Activated effector memory CD4-positive, alpha-beta T cell treated with anti-CD3 and anti-CD28 coated beads, Interleukin-2, amount 50 U/mL, for 16 hours (primary cell): ENCODE results near the gene MAEA.
A peak's percentile ranks its signal among the peaks of the same experiment; 100 is the strongest.
"Not testable (repeated sequence)": the region's sequence is repeated elsewhere in the genome, so short reads cannot be mapped to it uniquely, and the experiment has no call there.

Source experiments
- DNase-seq: peaks from one replicate; pipeline ENCODE4 v3.0.0-alpha.2; 2020

Gene MAEA

GRCh38 chr4:1321946-1322650 lies 32.4 kb downstream of the MAEA start:
- DNase-seq, result no peak

- no peak for DNase-seq
Measured at GRCh38 chr4:1323280-1323634, 33.6 kb downstream of the MAEA start.

GRCh38 chr4:1323635-1324442 lies 34.1 kb downstream of the MAEA start:
- DNase-seq, result peak; percentile 21

GRCh38 chr4:1324443-1325175 lies 34.9 kb downstream of the MAEA start:
- peak; percentile 28 for DNase-seq

GRCh38 chr4:1325176-1325480 lies 35.4 kb downstream of the MAEA start:
- DNase-seq, result no peak

GRCh38 chr4:1325681-1326635 lies 36.3 kb downstream of the MAEA start:
- DNase-seq, result peak; percentile 60

- DNase-seq, result peak; percentile 59
Measured at GRCh38 chr4:1326751-1327525, 37.2 kb downstream of the MAEA start.

- no peak for DNase-seq
Measured at GRCh38 chr4:1327526-1328266, 38.0 kb downstream of the MAEA start.

GRCh38 chr4:1328267-1329155 lies 38.8 kb downstream of the MAEA start:
- DNase-seq, result no peak

- peak; percentile 72 for DNase-seq
Measured at GRCh38 chr4:1329408-1330371, 40.0 kb downstream of the MAEA start.

GRCh38 chr4:1330761-1331590 lies 41.3 kb downstream of the MAEA start:
- DNase-seq, result peak; percentile 85

- DNase-seq, result no peak
Measured at GRCh38 chr4:1331591-1332353, 42.1 kb downstream of the MAEA start.

GRCh38 chr4:1332686-1333085 lies 43.0 kb downstream of the MAEA start:
- DNase-seq, result no peak

GRCh38 chr4:1333256-1333655 lies 43.6 kb downstream of the MAEA start:
- DNase-seq, result no peak

- DNase-seq, result not testable (repeated sequence)
Measured at GRCh38 chr4:1333851-1334578, 44.3 kb downstream of the MAEA start.

GRCh38 chr4:1334579-1334895 lies 44.8 kb downstream of the MAEA start:
- no peak for DNase-seq
